Stomach (tissue), 9 donors: ENCODE data around the gene SMAD2. TPM values are rescaled to one million over a fixed set of nuclear protein-coding genes. Genes with fewer than 3 reads are reported as not detected.

Source experiments
- DNase-seq, 2 donors: peaks; one replicate each; pipeline versions ENCODE4 v3.0.0 to v3.0.0-alpha.2; 2013 to 2019
- H3K27ac ChIP-seq, 5 donors: fragments of 200-600 bp in 4 of 5; sonication (generic) in 4 of 5; one replicate each; pipeline ENCODE4 v1.5.1; 2013 to 2019; ENCODE audit warnings: mild to moderate bottlenecking in 1 of 5, moderate library complexity in 1 of 5
- H3K27me3 ChIP-seq, 3 donors: fragments of 200-600 bp; sonication (generic); one replicate each; pipeline ENCODE4 v1.5.1; 2017 to 2019; ENCODE audit warnings: mixed run types in 1 of 3
- H3K36me3 ChIP-seq, 4 donors: fragments of 200-600 bp; sonication (generic); 1 replicate in 3 of 4; 2 replicates in 1 of 4; pipeline ENCODE4 v1.5.1; 2016 to 2019
- H3K4me1 ChIP-seq, 4 donors: fragments of 200-600 bp; sonication (generic); one replicate each; pipeline ENCODE4 v1.5.1; 2016 to 2019
- H3K4me3 ChIP-seq, 4 donors: fragments of 200-600 bp; sonication (generic) in 3 of 4; one replicate each; pipeline ENCODE4 v1.5.1; 2016 to 2019; ENCODE audit warnings: mild to moderate bottlenecking in 1 of 4
- H3K9me3 ChIP-seq, 4 donors: fragments of 200-600 bp; sonication (generic); one replicate each; pipeline ENCODE4 v1.5.1; 2016 to 2019
- EP300 ChIP-seq: sonication (generic); formaldehyde crosslinking; IDR thresholded peaks from one replicate; pipeline ENCODE4 v1.6.1; 2017; ENCODE audit warnings: antibody characterized with exemption
- POLR2A ChIP-seq, 4 donors: fragments of 450-650 bp; IDR thresholded peaks; one replicate each; pipeline ENCODE4 v1.6.1; 2016; ENCODE audit warnings: antibody characterized with exemption in 4 of 4, control low read depth in 2 of 4, mild to moderate bottlenecking in 1 of 4, moderate library complexity in 1 of 4
- POLR2AphosphoS5 ChIP-seq, 3 donors: sonication (generic); formaldehyde crosslinking; IDR thresholded peaks; one replicate each; pipeline ENCODE4 v1.6.1; 2016; ENCODE audit warnings: antibody characterized with exemption in 3 of 3
- WGBS, 5 donors: extraction: QIAGEN DNeasy Blood & Tissue Kit in 3 of 5; methylation state at CpG; one replicate each; pipeline versions ENCODE4 v1.1.5 to v1.1.7; 2013 to 2018; 5-methylcytosine and 5-hydroxymethylcytosine counted together
- intact Hi-C: fragments of 100-400 bp; cut with DNase I; formaldehyde crosslinking; loops from one replicate; pipeline ENCODE4 v1.15.1; 2023; ENCODE audit warnings: low total_unique reads
- polyA plus RNA-seq, 3 donors: library from polyadenylated mRNA; stranded (reverse); fragments of 200-250 nt; gene quantifications; one replicate each; pipeline ENCODE4 v1.2.3, GENCODE V29; 2013
- total RNA-seq, 5 donors: library from RNA; depleted of rRNA; stranded (reverse); fragments of >200 nt; gene quantifications; one replicate each; pipeline versions ENCODE4 v1.1.0 to v1.2.3, GENCODE V29; 2014 to 2016
- TF ChIP-seq, protein P1 (sequence below), 7 experiments: fragments of 450-650 bp in 4 of 7; fragments of 200-600 bp in 3 of 7; sonication (generic) in 3 of 7; IDR thresholded peaks; one replicate each; pipeline ENCODE4 v1.5.1; 2016 to 2019; ENCODE audit warnings: antibody characterized with exemption in 7 of 7, control low read depth in 2 of 7, mild to moderate bottlenecking in 1 of 7
- donor health status: healthy with polysubstance abuse.
- donor health status: Bipolar disorder and iron deficiency.
- donor health status: healthy.

Gene SMAD2
- total and polyA plus RNA-seq, 8 donors = 18.9 to 233 (median 46.3) TPM

DNA sequence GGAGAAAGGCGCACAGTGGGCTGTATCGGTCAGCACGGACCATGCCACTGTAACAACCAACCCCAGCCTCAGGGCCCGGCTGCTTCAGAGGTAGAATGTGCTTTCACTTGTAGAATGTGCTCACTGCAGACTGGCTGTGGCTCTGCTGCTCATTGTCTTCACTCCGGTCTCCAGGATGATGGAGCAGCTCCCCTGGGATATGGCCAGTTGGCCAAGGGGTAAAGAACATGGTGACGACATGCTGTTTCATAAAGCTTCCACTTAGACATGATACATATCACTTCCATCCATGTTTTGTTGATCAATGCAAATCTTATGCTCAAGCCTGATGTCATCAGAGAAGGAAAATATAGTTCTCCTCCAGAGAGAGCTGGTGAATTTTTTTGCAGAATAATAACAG is 127.7 kb downstream of the SMAD2 start:
- intact Hi-C loops = no loop called here
- Histone ChIP-seq H3K36me3 (no peaks in the 10 kb centered on the region), H3K4me1 (no peaks in the 10 kb centered on the region), H3K27me3 (peaks cover 0 to 24% (median 0%) of the 10 kb centered on the region in 3 donors), H3K27ac (no peak overlapping the region), H3K4me3 (no peak overlapping the region), H3K9me3 (no peaks in the 10 kb centered on the region)
- TF ChIP-seq POLR2A (IDR thresholded peaks at IDR 0.05) (no peak), POLR2AphosphoS5 (IDR thresholded peaks at IDR 0.05) (no peak), EP300 (no peak)
- TF ChIP-seq, protein P1, sequence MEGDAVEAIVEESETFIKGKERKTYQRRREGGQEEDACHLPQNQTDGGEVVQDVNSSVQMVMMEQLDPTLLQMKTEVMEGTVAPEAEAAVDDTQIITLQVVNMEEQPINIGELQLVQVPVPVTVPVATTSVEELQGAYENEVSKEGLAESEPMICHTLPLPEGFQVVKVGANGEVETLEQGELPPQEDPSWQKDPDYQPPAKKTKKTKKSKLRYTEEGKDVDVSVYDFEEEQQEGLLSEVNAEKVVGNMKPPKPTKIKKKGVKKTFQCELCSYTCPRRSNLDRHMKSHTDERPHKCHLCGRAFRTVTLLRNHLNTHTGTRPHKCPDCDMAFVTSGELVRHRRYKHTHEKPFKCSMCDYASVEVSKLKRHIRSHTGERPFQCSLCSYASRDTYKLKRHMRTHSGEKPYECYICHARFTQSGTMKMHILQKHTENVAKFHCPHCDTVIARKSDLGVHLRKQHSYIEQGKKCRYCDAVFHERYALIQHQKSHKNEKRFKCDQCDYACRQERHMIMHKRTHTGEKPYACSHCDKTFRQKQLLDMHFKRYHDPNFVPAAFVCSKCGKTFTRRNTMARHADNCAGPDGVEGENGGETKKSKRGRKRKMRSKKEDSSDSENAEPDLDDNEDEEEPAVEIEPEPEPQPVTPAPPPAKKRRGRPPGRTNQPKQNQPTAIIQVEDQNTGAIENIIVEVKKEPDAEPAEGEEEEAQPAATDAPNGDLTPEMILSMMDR (IDR thresholded peaks at IDR 0.05) = no peak
- no peak for DNase-seq
- whole genome bisulfite sequencing, 5 donors = 91 to 97% (median 92%) methylated on average over 6 of the region's 6 CpGs

DNA sequence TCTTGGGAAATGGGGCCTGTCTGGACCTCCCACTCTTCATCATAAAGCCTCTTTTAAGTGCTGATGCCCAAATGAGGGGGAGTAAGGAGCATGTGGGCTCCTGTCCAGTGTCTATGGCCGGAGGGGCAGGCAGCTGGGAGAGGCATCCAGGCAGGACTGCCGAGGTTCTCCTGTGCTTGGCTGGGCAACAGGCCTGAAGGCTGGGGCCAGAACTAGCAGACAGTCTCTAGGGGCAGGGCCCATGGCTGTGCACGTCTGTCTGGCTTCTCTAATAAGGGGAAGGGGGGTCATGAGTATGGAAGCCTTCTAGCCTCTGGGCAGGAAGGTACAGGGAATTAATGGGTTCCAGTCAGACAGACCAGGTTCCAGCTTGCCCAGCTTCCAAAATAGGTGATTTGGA is 128.6 kb downstream of the SMAD2 start:
- DNase-seq = no peak
- Histone ChIP-seq H3K9me3 (no peaks in the 10 kb centered on the region), H3K4me3 (no peak overlapping the region), H3K4me1 (no peaks in the 10 kb centered on the region), H3K27me3 (peaks cover 0 to 24% (median 0%) of the 10 kb centered on the region in 3 donors), H3K27ac (no peak overlapping the region), H3K36me3 (no peaks in the 10 kb centered on the region)
- TF ChIP-seq EP300 (no peak), POLR2AphosphoS5 (IDR thresholded peaks at IDR 0.05) (no peak), POLR2A (IDR thresholded peaks at IDR 0.05) (no peak)
- TF ChIP-seq, protein P1 (IDR thresholded peaks at IDR 0.05) = no peak
- WGBS, 5 donors = 70 to 76% (median 74%) methylated on average over 2 to 3 of the region's 3 CpGs
- intact Hi-C loops = no loop called here

GRCh38 chr18:47800756-47801155 is 129.7 kb downstream of the SMAD2 start:
- DNase-seq = no peak
- intact Hi-C loops = no loop called here
- Histone ChIP-seq H3K36me3 (no peaks in the 10 kb centered on the region), H3K27ac (no peak overlapping the region), H3K27me3 (peaks cover 0 to 24% (median 0%) of the 10 kb centered on the region in 3 donors), H3K9me3 (no peaks in the 10 kb centered on the region), H3K4me1 (peaks cover 0 to under 1% (median 0%) of the 10 kb centered on the region in 4 donors), H3K4me3 (no peak overlapping the region)
- WGBS, 5 donors = 78 to 88% (median 84%) methylated on average over 4 to 6 of the region's 6 CpGs
- TF ChIP-seq POLR2A (IDR thresholded peaks at IDR 0.05) (no peak), EP300 (no peak), POLR2AphosphoS5 (IDR thresholded peaks at IDR 0.05) (no peak)
- TF ChIP-seq, protein P1 (IDR thresholded peaks at IDR 0.05) = no peak

GRCh38 chr18:47800248-47800647 is 130.2 kb downstream of the SMAD2 start:
- intact Hi-C loops = no loop called here
- H3K4me3 ChIP-seq = no peak overlapping the region
- H3K27me3 ChIP-seq = peaks cover 0 to 24% (median 0%) of the 10 kb centered on the region in 3 donors
- H3K9me3 ChIP-seq = no peaks in the 10 kb centered on the region
- H3K4me1 ChIP-seq = peaks cover 0 to 6% (median under 1%) of the 10 kb centered on the region in 4 donors
- 64 to 71% (median 66%) methylated on average over 10 of the region's 10 CpGs for WGBS, 5 donors
- no peaks in the 10 kb centered on the region for H3K36me3 ChIP-seq
- no peak overlapping the region for H3K27ac ChIP-seq
- DNase-seq = no peak
- TF ChIP-seq POLR2A (IDR thresholded peaks at IDR 0.05) (no peak), EP300 (no peak), POLR2AphosphoS5 (IDR thresholded peaks at IDR 0.05) (no peak)
- TF ChIP-seq, protein P1 (IDR thresholded peaks at IDR 0.05) = no peak
